ENCODE measurements around the gene SMYD3.

DNA sequence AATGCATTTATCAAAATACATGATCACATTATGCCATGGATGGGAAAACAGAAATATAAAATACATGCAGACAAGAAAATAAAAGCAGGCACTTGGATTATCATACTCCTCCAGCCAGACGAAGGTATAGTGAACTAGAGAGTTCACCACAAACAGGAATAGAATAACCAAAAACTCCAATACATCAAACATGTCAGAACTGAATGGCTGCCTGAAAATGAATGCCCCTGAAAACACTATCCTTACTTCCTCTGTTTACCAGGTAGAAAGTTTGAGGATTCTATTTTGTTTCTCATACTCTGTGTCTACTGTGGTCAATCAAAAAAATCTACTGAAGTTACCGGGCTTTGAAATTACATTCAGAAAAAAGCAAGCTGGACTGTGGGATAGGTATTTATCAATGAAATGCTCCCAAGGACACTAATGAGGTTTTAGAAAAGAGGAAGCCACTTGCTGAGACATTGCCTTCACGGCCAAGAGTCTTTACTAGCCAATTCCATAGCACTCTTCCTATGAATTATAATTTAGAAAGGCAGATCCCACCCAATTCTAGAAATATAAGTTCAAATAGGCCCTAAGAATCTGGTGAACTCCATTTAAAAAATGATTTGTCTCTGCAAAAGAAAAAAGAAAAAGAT, 197.7 kb downstream of the SMYD3 start:
- TF ChIP-seq EZH2 (optimal IDR thresholded peaks at IDR 0.05; ENCODE audit: low read depth, low read length) = no peak
- TF ChIP-seq, protein P1, sequence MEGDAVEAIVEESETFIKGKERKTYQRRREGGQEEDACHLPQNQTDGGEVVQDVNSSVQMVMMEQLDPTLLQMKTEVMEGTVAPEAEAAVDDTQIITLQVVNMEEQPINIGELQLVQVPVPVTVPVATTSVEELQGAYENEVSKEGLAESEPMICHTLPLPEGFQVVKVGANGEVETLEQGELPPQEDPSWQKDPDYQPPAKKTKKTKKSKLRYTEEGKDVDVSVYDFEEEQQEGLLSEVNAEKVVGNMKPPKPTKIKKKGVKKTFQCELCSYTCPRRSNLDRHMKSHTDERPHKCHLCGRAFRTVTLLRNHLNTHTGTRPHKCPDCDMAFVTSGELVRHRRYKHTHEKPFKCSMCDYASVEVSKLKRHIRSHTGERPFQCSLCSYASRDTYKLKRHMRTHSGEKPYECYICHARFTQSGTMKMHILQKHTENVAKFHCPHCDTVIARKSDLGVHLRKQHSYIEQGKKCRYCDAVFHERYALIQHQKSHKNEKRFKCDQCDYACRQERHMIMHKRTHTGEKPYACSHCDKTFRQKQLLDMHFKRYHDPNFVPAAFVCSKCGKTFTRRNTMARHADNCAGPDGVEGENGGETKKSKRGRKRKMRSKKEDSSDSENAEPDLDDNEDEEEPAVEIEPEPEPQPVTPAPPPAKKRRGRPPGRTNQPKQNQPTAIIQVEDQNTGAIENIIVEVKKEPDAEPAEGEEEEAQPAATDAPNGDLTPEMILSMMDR (IDR thresholded peaks at IDR 0.05; ENCODE audit: low read length) = no peak
